ENCODE data around the gene IGF1R. TPM values are rescaled to one million over a fixed set of nuclear protein-coding genes. Genes with fewer than 3 reads are reported as not detected.

IGF1R gene
- total and polyA plus RNA-seq, 2 of the 13 experiments (the other 11 are each of a cell fraction or from before 2014, with no cell fraction given): 15.9 to 18.4 TPM

DNA sequence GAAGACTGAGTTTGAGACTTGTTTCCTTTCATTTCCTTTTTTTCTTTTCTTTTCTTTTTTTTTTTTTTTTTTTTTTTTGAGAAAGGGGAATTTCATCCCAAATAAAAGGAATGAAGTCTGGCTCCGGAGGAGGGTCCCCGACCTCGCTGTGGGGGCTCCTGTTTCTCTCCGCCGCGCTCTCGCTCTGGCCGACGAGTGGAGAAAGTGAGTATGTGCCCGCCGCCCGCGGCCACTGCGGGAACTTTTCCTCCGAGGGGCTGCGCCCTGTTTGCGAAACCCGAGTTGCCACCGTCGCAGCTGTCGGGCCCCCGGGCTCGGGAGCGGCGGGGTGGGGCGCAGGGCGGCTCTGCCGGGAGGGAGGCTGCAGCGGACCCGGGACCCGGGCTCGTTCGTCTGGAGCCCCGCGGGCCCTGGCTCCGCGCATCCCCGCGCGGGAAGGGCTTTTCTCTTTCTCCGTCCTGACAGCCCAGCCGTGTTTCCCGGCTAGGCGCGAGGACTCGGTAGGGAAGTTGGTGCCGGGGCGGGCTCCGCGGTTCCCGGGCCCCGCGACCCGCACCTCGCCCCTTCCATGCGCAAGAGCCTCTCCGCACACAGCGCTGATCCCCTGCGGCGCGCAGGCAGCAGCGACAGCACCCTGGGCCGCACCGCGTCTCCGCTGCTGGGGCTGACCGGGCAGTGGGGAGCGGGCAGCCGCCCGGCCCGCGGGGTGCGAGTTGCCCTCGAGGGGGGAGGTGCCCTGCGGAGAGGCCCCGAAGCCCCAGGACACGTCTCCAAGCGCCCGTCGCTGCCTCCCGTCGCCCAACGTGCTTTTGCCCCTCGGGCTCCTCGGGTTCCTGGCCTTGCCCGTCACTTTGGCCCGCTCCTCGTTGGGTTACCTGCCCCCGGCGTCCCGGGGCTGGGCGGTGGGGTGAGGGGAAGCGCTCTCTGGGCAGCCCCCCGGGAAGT is 1.4 kb downstream of the IGF1R start (continued):
- no peak for TF ChIP-seq TBL1XR1 (IDR thresholded peaks at IDR 0.05; ENCODE audit: borderline replicate concordance, low read length, partially characterized antibody)
- TF ChIP-seq TMF1 (CRISPR knock-in tag; IDR thresholded peaks at IDR 0.05; ENCODE audit: low read depth): peak; percentile 19; the same call in 1 of the 2 replicates
- TF ChIP-seq SALL2 (CRISPR knock-in tag; IDR thresholded peaks at IDR 0.05): no peak
- no peak for TF ChIP-seq ZNF296 (CRISPR knock-in tag; conservative IDR thresholded peaks at IDR 0.05)
- no peak for TF ChIP-seq ARNT2 (CRISPR knock-in tag; IDR thresholded peaks at IDR 0.05; ENCODE audit: low read depth)
- TF ChIP-seq DR1 (CRISPR knock-in tag; IDR thresholded peaks at IDR 0.05): no peak
- TF ChIP-seq HNRNPLL (IDR thresholded peaks at IDR 0.05; ENCODE audit: low read depth, low read length, poor library complexity, severe bottlenecking): peak; percentile 86
- TF ChIP-seq, protein P1, sequence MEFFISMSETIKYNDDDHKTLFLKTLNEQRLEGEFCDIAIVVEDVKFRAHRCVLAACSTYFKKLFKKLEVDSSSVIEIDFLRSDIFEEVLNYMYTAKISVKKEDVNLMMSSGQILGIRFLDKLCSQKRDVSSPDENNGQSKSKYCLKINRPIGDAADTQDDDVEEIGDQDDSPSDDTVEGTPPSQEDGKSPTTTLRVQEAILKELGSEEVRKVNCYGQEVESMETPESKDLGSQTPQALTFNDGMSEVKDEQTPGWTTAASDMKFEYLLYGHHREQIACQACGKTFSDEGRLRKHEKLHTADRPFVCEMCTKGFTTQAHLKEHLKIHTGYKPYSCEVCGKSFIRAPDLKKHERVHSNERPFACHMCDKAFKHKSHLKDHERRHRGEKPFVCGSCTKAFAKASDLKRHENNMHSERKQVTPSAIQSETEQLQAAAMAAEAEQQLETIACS (CRISPR knock-in tag; IDR thresholded peaks at IDR 0.05): peak; percentile 31; the same call in 1 of the 2 replicates
- TF ChIP-seq DNMT3B (CRISPR knock-in tag; conservative IDR thresholded peaks at IDR 0.05): no peak
- TF ChIP-seq NFYB (CRISPR knock-in tag; IDR thresholded peaks at IDR 0.05): no peak
- TF ChIP-seq ZNF577 (CRISPR knock-in tag; IDR thresholded peaks at IDR 0.05; ENCODE audit: borderline replicate concordance, low read depth): no peak
- TF ChIP-seq, protein P2, sequence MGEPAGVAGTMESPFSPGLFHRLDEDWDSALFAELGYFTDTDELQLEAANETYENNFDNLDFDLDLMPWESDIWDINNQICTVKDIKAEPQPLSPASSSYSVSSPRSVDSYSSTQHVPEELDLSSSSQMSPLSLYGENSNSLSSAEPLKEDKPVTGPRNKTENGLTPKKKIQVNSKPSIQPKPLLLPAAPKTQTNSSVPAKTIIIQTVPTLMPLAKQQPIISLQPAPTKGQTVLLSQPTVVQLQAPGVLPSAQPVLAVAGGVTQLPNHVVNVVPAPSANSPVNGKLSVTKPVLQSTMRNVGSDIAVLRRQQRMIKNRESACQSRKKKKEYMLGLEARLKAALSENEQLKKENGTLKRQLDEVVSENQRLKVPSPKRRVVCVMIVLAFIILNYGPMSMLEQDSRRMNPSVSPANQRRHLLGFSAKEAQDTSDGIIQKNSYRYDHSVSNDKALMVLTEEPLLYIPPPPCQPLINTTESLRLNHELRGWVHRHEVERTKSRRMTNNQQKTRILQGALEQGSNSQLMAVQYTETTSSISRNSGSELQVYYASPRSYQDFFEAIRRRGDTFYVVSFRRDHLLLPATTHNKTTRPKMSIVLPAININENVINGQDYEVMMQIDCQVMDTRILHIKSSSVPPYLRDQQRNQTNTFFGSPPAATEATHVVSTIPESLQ (CRISPR knock-in tag; conservative IDR thresholded peaks at IDR 0.05): no peak
- TF ChIP-seq ZNF720 (CRISPR knock-in tag; IDR thresholded peaks at IDR 0.05): no peak
- 0 out of 2 replicates have a peak, but pooled peaks have one; percentile 24 for TF ChIP-seq TARDBP (CRISPR knock-in tag; IDR thresholded peaks at IDR 0.05)
- 0 out of 2 replicates have a peak, but pooled peaks have one; percentile 15 for TF ChIP-seq ZNF788 (CRISPR knock-in tag; IDR thresholded peaks at IDR 0.05; ENCODE audit: borderline replicate concordance)
- TF ChIP-seq ZNF772 (CRISPR knock-in tag; IDR thresholded peaks at IDR 0.05): no peak; the same call in 1 of the 2 replicates
- no peak for TF ChIP-seq PLRG1 (conservative IDR thresholded peaks at IDR 0.05)
- TF ChIP-seq KLF9 (CRISPR knock-in tag; IDR thresholded peaks at IDR 0.05; ENCODE audit: low read depth): no peak
- peak; percentile 35 for TF ChIP-seq AGO1 (IDR thresholded peaks at IDR 0.05; ENCODE audit: low read depth, low read length, poor library complexity, severe bottlenecking)
- no peak for TF ChIP-seq MTA1 (CRISPR knock-in tag; IDR thresholded peaks at IDR 0.05; ENCODE audit: borderline replicate concordance)
- TF ChIP-seq ZNF552 (CRISPR knock-in tag; IDR thresholded peaks at IDR 0.05; ENCODE audit: borderline replicate concordance): no peak
- TF ChIP-seq RBM22 (optimal IDR thresholded peaks at IDR 0.05; ENCODE audit: low read length): no peak
- TF ChIP-seq ZNF274 (CRISPR knock-in tag; IDR thresholded peaks at IDR 0.05): no peak
- TF ChIP-seq ZNF678 (CRISPR knock-in tag; IDR thresholded peaks at IDR 0.05): 0 out of 2 replicates have a peak, but pooled peaks have one; percentile 18
- TF ChIP-seq ZNF121 (CRISPR knock-in tag; IDR thresholded peaks at IDR 0.05): no peak
- no peak for TF ChIP-seq TRIM22 (IDR thresholded peaks at IDR 0.05)
- TF ChIP-seq ZNF777 (CRISPR knock-in tag; IDR thresholded peaks at IDR 0.05): peak; percentile 62
